ENCODE results near the gene SCARB1. TPM values are rescaled to one million over a fixed set of nuclear protein-coding genes. Genes with fewer than 3 reads are reported as not detected.

SCARB1 gene
- total RNA-seq, 1 donor from 2014 or later, result 4.3 TPM

GRCh38 chr12:124742111-124742510, 121.6 kb downstream of the SCARB1 start:
- Histone ChIP-seq H3F3A (ENCODE audit: low read depth) (peaks cover 32% of the 10 kb centered on the region), H3K9ac (no peak overlapping the region), H3K27me3 (no peaks in the 10 kb centered on the region), H3K79me2 (ENCODE audit: low read depth) (no peaks in the 10 kb centered on the region), H2AFZ (replicated peaks) (no peak overlapping the region), H4K20me1 (ENCODE audit: low read depth) (no peaks in the 10 kb centered on the region), H3K4me3 (no peak overlapping the region), H3K27ac (no peak overlapping the region), H3K4me2 (no peak overlapping the region), H3K36me3 (no peaks in the 10 kb centered on the region), H3K9me3 (ENCODE audit: low read depth) (no peaks in the 10 kb centered on the region), H3K4me1 (peaks cover 4% of the 10 kb centered on the region)
- peaks cover 14% of the 10 kb centered on the region for H3K9me3 Mint-ChIP-seq
- H3K4me3 Mint-ChIP-seq, result no peak overlapping the region
- H3K36me3 Mint-ChIP-seq, result no peaks in the 10 kb centered on the region
- no peak overlapping the region for H3K27ac Mint-ChIP-seq
- DNase-seq (ENCODE audit: low spot score), result no peak
- H3K27me3 Mint-ChIP-seq (ENCODE audit: insufficient read depth, low read depth), result peaks cover 61% of the 10 kb centered on the region
- TF ChIP-seq, protein P1, sequence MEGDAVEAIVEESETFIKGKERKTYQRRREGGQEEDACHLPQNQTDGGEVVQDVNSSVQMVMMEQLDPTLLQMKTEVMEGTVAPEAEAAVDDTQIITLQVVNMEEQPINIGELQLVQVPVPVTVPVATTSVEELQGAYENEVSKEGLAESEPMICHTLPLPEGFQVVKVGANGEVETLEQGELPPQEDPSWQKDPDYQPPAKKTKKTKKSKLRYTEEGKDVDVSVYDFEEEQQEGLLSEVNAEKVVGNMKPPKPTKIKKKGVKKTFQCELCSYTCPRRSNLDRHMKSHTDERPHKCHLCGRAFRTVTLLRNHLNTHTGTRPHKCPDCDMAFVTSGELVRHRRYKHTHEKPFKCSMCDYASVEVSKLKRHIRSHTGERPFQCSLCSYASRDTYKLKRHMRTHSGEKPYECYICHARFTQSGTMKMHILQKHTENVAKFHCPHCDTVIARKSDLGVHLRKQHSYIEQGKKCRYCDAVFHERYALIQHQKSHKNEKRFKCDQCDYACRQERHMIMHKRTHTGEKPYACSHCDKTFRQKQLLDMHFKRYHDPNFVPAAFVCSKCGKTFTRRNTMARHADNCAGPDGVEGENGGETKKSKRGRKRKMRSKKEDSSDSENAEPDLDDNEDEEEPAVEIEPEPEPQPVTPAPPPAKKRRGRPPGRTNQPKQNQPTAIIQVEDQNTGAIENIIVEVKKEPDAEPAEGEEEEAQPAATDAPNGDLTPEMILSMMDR (IDR thresholded peaks at IDR 0.05), result no peak
- TF ChIP-seq EZH2phosphoT487 (IDR thresholded peaks at IDR 0.05), result no peak
- TF ChIP-seq EZH2 (IDR thresholded peaks at IDR 0.05), result no peak
- peaks cover 67% of the 10 kb centered on the region for H3K4me1 Mint-ChIP-seq

GRCh38 chr12:124741211-124741610, 122.5 kb downstream of the SCARB1 start:
- Mint-ChIP-seq H3K27me3 (ENCODE audit: insufficient read depth, low read depth) (peaks cover 58% of the 10 kb centered on the region), H3K27ac (no peak overlapping the region), H3K4me3 (peak overlapping the region; percentile 46), H3K9me3 (peaks cover 14% of the 10 kb centered on the region), H3K36me3 (no peaks in the 10 kb centered on the region), H3K4me1 (peaks cover 64% of the 10 kb centered on the region)
- H3K27me3 ChIP-seq, result no peaks in the 10 kb centered on the region
- no peak for DNase-seq (ENCODE audit: low spot score)
- no peak overlapping the region for H3K27ac ChIP-seq
- no peak overlapping the region for H3K9ac ChIP-seq
- no peaks in the 10 kb centered on the region for H3K36me3 ChIP-seq
- H3F3A ChIP-seq (ENCODE audit: low read depth), result peaks cover 26% of the 10 kb centered on the region
- H3K79me2 ChIP-seq (ENCODE audit: low read depth), result no peaks in the 10 kb centered on the region
- peaks cover 4% of the 10 kb centered on the region for H3K4me1 ChIP-seq
- TF ChIP-seq EZH2phosphoT487 (IDR thresholded peaks at IDR 0.05), result no peak
- TF ChIP-seq EZH2 (IDR thresholded peaks at IDR 0.05), result no peak
- TF ChIP-seq, protein P1 (IDR thresholded peaks at IDR 0.05), result no peak
- no peaks in the 10 kb centered on the region for H3K9me3 ChIP-seq (ENCODE audit: low read depth)
- no peak overlapping the region for H3K4me2 ChIP-seq
- H2AFZ ChIP-seq (replicated peaks), result no peak overlapping the region
- H3K4me3 ChIP-seq, result no peak overlapping the region
- no peaks in the 10 kb centered on the region for H4K20me1 ChIP-seq (ENCODE audit: low read depth)

- Histone ChIP-seq H3K4me1 (peaks cover 4% of the 10 kb centered on the region), H3F3A (ENCODE audit: low read depth) (peaks cover 25% of the 10 kb centered on the region), H3K9ac (no peak overlapping the region), H3K27ac (no peak overlapping the region), H2AFZ (replicated peaks) (no peak overlapping the region), H4K20me1 (ENCODE audit: low read depth) (no peaks in the 10 kb centered on the region), H3K36me3 (no peaks in the 10 kb centered on the region), H3K4me3 (no peak overlapping the region), H3K4me2 (no peak overlapping the region), H3K27me3 (no peaks in the 10 kb centered on the region), H3K9me3 (ENCODE audit: low read depth) (no peaks in the 10 kb centered on the region), H3K79me2 (ENCODE audit: low read depth) (no peaks in the 10 kb centered on the region)
- Mint-ChIP-seq H3K9me3 (peaks cover 14% of the 10 kb centered on the region), H3K27ac (no peak overlapping the region), H3K4me3 (no peak overlapping the region), H3K27me3 (ENCODE audit: insufficient read depth, low read depth) (peaks cover 58% of the 10 kb centered on the region), H3K4me1 (peaks cover 61% of the 10 kb centered on the region), H3K36me3 (no peaks in the 10 kb centered on the region)
- no peak for DNase-seq (ENCODE audit: low spot score)
- TF ChIP-seq EZH2phosphoT487 (IDR thresholded peaks at IDR 0.05) (no peak), EZH2 (IDR thresholded peaks at IDR 0.05) (no peak)
- TF ChIP-seq, protein P1 (IDR thresholded peaks at IDR 0.05), result no peak
Measured at GRCh38 chr12:124740691-124741137, 123.0 kb downstream of the SCARB1 start.

Data from neural progenitor cell (in vitro differentiated cells).